OCI-LY7 (cell line): ENCODE results near the gene DPEP3.

ENCODE experiments used
- EZH2phosphoT487 ChIP-seq: fragments of 200-600 bp; sonication (generic); IDR thresholded peaks from 2 replicates; pipeline ENCODE4 v1.6.1; 2018; ENCODE audit warnings: low read depth, borderline replicate concordance, mild to moderate bottlenecking, mixed run types, antibody characterized with exemption, low read length, moderate library complexity, mixed read lengths
- TF ChIP-seq, protein P1 (sequence below): fragments of 200-600 bp; sonication (generic); conservative IDR thresholded peaks from 2 replicates; pipeline ENCODE4 v1.5.1; 2014; ENCODE audit warnings: mild to moderate bottlenecking, antibody characterized with exemption, low read length, moderate library complexity, mixed read lengths

- TF ChIP-seq EZH2phosphoT487 = no peak
- TF ChIP-seq, protein P1, sequence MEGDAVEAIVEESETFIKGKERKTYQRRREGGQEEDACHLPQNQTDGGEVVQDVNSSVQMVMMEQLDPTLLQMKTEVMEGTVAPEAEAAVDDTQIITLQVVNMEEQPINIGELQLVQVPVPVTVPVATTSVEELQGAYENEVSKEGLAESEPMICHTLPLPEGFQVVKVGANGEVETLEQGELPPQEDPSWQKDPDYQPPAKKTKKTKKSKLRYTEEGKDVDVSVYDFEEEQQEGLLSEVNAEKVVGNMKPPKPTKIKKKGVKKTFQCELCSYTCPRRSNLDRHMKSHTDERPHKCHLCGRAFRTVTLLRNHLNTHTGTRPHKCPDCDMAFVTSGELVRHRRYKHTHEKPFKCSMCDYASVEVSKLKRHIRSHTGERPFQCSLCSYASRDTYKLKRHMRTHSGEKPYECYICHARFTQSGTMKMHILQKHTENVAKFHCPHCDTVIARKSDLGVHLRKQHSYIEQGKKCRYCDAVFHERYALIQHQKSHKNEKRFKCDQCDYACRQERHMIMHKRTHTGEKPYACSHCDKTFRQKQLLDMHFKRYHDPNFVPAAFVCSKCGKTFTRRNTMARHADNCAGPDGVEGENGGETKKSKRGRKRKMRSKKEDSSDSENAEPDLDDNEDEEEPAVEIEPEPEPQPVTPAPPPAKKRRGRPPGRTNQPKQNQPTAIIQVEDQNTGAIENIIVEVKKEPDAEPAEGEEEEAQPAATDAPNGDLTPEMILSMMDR = no peak
Measured at GRCh38 chr16:68000450-68000849, 20.2 kb upstream of the DPEP3 start.
